Measurements from ENCODE around the gene PRG2.
A peak's percentile ranks its signal among the peaks of the same experiment; 100 is the strongest.

PRG2 gene

DNA sequence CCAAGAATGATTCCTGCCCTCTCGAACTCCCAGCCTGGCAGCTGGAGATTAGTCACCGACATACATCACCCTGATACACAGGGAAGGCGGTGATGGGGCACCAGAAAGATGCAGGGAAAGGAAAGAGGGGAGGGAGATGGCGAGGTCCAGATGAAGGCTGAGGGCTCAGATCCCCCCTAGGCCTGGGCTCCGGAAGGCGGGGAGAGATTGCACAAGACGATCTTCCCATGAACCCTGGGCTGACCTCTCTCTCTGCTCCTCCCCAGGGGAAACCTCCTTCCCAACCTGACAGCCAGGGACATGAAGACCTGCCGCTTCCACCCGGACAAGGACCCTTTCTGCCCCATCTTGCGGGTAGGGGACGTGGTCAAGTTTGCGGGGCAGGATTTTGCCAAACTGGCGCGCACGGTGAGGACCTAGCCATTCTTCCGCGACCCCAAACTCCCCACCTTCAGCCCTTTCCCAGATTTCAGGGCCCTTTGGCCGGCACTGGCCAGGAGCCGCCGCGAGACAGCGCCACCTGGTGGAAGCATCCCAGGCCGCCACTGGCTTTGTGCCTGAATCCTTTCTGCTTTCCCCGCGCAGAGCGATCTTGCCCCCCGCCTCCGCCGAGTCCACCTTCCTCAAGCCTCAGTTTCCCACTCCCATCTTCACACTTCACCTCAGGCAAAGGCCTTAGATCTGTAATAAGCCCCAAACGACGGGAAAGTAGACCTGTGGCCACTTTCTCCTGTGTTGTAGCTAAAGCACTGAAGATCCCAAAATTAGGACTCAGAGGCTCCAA, 40.8 kb downstream of the PRG2 start:
- peak; percentile 36 for DNase-seq (ENCODE audit: low read depth, low spot score)
- H3K4me3 ChIP-seq (ENCODE audit: low read depth, low read length) = no peak overlapping the region
- TF ChIP-seq, protein P1, sequence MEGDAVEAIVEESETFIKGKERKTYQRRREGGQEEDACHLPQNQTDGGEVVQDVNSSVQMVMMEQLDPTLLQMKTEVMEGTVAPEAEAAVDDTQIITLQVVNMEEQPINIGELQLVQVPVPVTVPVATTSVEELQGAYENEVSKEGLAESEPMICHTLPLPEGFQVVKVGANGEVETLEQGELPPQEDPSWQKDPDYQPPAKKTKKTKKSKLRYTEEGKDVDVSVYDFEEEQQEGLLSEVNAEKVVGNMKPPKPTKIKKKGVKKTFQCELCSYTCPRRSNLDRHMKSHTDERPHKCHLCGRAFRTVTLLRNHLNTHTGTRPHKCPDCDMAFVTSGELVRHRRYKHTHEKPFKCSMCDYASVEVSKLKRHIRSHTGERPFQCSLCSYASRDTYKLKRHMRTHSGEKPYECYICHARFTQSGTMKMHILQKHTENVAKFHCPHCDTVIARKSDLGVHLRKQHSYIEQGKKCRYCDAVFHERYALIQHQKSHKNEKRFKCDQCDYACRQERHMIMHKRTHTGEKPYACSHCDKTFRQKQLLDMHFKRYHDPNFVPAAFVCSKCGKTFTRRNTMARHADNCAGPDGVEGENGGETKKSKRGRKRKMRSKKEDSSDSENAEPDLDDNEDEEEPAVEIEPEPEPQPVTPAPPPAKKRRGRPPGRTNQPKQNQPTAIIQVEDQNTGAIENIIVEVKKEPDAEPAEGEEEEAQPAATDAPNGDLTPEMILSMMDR (IDR thresholded peaks at IDR 0.05; ENCODE audit: low read depth, low read length) = peak; percentile 93
- in situ Hi-C loops (cut with HindIII; ENCODE audit: low sequenced_read_pairs) = no loop called here

DNA sequence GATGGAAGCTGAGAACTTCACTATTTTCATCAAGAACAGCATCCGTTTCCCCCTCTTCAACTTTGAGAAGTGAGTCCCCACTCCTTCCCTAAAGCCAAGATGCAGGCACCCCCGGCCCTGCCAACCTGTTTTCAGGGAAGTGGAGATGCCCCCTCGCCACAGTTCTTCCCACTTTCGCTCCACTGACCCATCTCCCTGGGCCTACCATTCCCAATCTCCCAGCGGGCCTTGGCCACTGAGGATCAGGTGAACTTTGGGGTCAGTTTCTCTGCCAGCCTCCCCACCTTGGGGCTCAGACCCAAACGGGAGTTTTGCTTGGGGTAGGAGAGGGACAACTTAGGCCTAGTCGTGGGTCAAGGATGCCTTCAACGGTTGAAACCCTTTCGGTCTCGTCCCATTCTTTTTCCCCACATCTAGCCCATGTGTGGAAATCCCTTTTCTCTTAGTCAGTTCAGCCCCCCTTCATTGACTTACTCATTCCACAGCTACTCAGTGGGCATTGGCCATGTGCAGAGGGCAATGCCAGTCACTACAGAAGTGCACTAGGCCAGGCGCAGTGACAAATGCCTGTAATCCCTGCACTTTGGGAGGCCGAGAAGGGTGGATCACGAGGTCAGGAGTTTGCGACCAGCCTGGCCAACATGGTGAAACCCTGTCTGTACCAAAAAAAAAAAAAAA, 41.7 kb downstream of the PRG2 start:
- H3K4me3 ChIP-seq (ENCODE audit: low read depth, low read length) = no peak overlapping the region
- in situ Hi-C loops (cut with HindIII; ENCODE audit: low sequenced_read_pairs) = no loop called here
- TF ChIP-seq, protein P1 (IDR thresholded peaks at IDR 0.05; ENCODE audit: low read depth, low read length) = no peak
- DNase-seq (ENCODE audit: low read depth, low spot score) = no peak

DNA sequence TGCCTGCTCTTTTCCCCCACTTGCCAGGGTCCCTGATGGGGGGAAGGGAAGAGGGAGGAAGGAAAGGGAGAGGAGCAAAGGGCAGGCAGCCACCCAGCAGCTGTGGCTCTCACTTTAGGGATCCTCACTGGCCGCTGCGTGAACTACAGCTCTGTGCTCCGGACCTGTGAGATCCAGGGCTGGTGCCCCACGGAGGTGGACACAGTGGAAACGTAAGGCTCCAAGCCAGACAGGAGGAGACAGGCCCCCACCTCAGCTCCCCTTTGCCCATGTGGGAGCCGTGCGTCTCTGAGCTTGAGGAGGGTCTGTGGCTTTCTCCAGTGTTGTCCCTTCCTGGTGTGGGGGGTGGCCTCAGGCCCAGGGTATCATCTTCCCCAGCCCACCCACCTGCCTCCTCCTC, 42.4 kb downstream of the PRG2 start:
- TF ChIP-seq, protein P1 (IDR thresholded peaks at IDR 0.05; ENCODE audit: low read depth, low read length) = no peak
- in situ Hi-C loops (cut with HindIII; ENCODE audit: low sequenced_read_pairs) = no loop called here
- DNase-seq (ENCODE audit: low read depth, low spot score) = no peak
- H3K4me3 ChIP-seq (ENCODE audit: low read depth, low read length) = no peak overlapping the region

DNA sequence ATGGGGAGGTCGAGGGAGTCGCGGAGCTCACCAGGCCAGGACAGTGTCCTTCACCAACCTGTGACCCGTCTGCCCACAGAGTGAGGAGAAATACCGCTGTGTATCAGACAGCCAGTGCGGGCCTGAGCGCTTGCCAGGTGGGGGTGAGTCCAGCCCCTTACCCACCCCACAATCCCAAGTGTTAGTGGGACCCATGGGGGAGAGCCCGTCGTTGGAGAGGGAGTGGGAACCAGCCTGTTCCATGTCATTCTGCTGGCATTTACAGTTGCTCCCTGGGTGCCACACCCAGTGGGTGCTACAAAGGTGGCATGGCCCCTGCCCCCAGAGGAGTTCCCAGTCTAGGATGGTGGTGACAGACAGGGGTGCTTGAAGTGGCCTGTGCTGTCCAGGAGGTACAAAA, 43.1 kb downstream of the PRG2 start:
- DNase-seq (ENCODE audit: low read depth, low spot score) = no peak
- H3K4me3 ChIP-seq (ENCODE audit: low read depth, low read length) = no peak overlapping the region
- TF ChIP-seq, protein P1 (IDR thresholded peaks at IDR 0.05; ENCODE audit: low read depth, low read length) = no peak
- in situ Hi-C loops (cut with HindIII; ENCODE audit: low sequenced_read_pairs) = no loop called here

DNA sequence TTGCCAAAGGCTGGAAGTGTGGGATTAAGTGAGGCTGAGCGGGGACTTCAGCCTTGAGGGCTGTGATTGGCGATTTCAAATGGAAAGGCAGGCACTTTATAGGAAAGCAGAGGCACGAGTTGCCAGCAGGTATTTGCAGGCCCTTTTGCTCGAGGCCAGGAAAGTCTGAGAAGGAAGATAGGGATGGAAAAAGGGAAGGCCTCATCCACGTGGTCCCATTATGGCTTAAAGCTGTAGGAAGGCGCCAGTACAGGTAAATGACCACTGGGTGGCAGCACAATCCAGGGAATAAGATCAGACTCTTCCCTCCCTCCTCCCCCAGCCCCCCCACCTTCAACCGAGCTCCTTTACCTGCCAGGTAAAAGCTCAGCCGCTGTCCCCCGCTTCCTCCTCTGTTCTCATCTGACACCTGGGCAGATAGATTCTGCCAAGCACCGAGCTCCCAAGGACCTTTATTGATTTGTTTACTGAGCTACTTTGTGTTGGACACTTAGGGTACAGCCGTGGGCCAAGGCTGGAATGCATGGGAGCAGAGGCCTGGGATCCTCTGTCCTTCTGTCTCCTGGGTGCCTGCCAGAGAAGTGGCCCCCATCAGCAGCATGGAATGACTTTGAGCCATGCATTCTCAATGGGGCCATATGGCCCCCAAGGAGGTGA, 44.8 kb downstream of the PRG2 start:
- DNase-seq (ENCODE audit: low read depth, low spot score) = peak; percentile 62
- no peak overlapping the region for H3K4me3 ChIP-seq (ENCODE audit: low read depth, low read length)
- TF ChIP-seq, protein P1 (IDR thresholded peaks at IDR 0.05; ENCODE audit: low read depth, low read length) = peak; percentile 77
- in situ Hi-C loops (cut with HindIII; ENCODE audit: low sequenced_read_pairs) = no loop called here

DNA sequence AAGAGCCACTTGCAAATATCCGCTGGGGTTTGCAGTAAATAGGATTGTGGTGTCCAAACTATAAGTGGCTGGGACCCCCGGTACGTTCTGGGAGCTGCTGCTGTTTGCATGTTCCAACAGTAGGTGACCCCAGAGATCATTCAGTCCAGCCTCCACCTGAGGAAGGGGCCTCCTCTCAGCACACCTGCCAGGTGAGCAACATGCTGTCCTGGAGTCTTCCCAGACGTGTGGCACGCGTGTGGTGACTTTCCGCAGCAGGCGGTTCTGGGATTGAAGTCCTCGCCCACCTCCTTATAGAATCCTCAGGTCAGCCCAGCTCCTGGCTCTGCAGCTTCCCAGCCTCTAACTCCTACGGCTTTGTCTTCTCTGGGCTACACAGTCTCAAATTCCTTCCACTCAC, 45.6 kb downstream of the PRG2 start:
- no peak for DNase-seq (ENCODE audit: low read depth, low spot score)
- in situ Hi-C loops (cut with HindIII; ENCODE audit: low sequenced_read_pairs) = no loop called here
- H3K4me3 ChIP-seq (ENCODE audit: low read depth, low read length) = no peak overlapping the region
- TF ChIP-seq, protein P1 (IDR thresholded peaks at IDR 0.05; ENCODE audit: low read depth, low read length) = no peak

All from astrocyte of the spinal cord (primary cell).